ENCODE measurements around the gene TPH1. TPM values are rescaled to one million over a fixed set of nuclear protein-coding genes. Genes with fewer than 3 reads are reported as not detected.

TPH1 gene
- total and polyA plus RNA-seq, 9 of the 15 experiments (the other 6 are each of a cell fraction or from before 2014, with no cell fraction given), result 0.04 to 0.29 (median 0.17) TPM

GRCh38 chr11:18000760-18001159, 45.3 kb downstream of the TPH1 start:
- Histone ChIP-seq H3K9me1 (ENCODE audit: control insufficient read depth, insufficient read depth, low read length) (no peaks in the 10 kb centered on the region), H3K9me3 (replicated peaks; ENCODE audit: control insufficient read depth, insufficient read depth, low read depth, low read length) (no peaks in the 10 kb centered on the region), H3K4me3 (no peak overlapping the region), H3K27ac (ENCODE audit: extremely low read depth, low read depth, low read length) (no peak overlapping the region), H3K4me2 (ENCODE audit: insufficient read depth, low read length) (no peak overlapping the region), H3K27me3 (ENCODE audit: control insufficient read depth in 2 of 2, insufficient read depth in 2 of 2, low read length in 2 of 2) (no peaks in the 10 kb centered on the region), H3K79me2 (ENCODE audit: control insufficient read depth, insufficient read depth, low read length) (no peaks in the 10 kb centered on the region), H2AFZ (ENCODE audit: low read depth, low read length) (no peak overlapping the region), H4K20me1 (replicated peaks; ENCODE audit: control insufficient read depth, insufficient read depth, low read length) (no peaks in the 10 kb centered on the region), H3K9ac (ENCODE audit: insufficient read depth in 1 of 2, low read depth in 2 of 2, low read length in 2 of 2) (no peak overlapping the region), H3K36me3 (ENCODE audit: control insufficient read depth, insufficient read depth, low read length) (peaks cover 26% of the 10 kb centered on the region), H3K4me1 (replicated peaks in 1 of 2; ENCODE audit: control insufficient read depth in 2 of 2, insufficient read depth in 2 of 2, low read length in 2 of 2) (no peaks in the 10 kb centered on the region)
- FAIRE-seq, result no peak
- CTCF ChIA-PET (ENCODE audit: low intra/inter-chr PET ratio), result interaction anchor here (0.5 kb wide), 1 partner anchor 114 kb away, joined by 3 read pairs; no protein-coding TSS in a partner anchor
- DNase-seq (ENCODE audit: extremely low read depth in 1 of 4, low spot score in 3 of 4), result no peak
- BruUV-seq (replicated peaks), result no TSS peak
- TF ChIP-seq RAD21 (CRISPR knock-in tag; conservative IDR thresholded peaks at IDR 0.05 in 1 of 2, IDR thresholded peaks at IDR 0.05 in 1 of 2) (no peak), E4F1 (CRISPR knock-in tag; IDR thresholded peaks at IDR 0.05; ENCODE audit: borderline replicate concordance) (no peak), ZFP91 (CRISPR knock-in tag; IDR thresholded peaks at IDR 0.05) (no peak), ZNF644 (tag; IDR thresholded peaks at IDR 0.05; ENCODE audit: low read depth) (no peak), ARID2 (IDR thresholded peaks at IDR 0.05) (no peak), SMAD3 (CRISPR knock-in tag; conservative IDR thresholded peaks at IDR 0.05) (no peak), IRF2 (CRISPR knock-in tag; IDR thresholded peaks at IDR 0.05) (no peak), ZNF165 (CRISPR knock-in tag; IDR thresholded peaks at IDR 0.05; ENCODE audit: borderline replicate concordance) (no peak), ZFP30 (CRISPR knock-in tag; IDR thresholded peaks at IDR 0.05; ENCODE audit: borderline replicate concordance) (no peak), ZKSCAN8 (CRISPR knock-in tag; IDR thresholded peaks at IDR 0.05) (no peak), ZNF324 (CRISPR knock-in tag; IDR thresholded peaks at IDR 0.05) (no peak), U2AF1 (optimal IDR thresholded peaks at IDR 0.05; ENCODE audit: low read depth, low read length) (no peak), BDP1 (IDR thresholded peaks at IDR 0.05; ENCODE audit: insufficient read depth, insufficient read length) (no peak), STAT5A (IDR thresholded peaks at IDR 0.05; ENCODE audit: borderline replicate concordance, low read length) (no peak), CHCHD3 (CRISPR knock-in tag; IDR thresholded peaks at IDR 0.05) (no peak), NFXL1 (CRISPR knock-in tag; IDR thresholded peaks at IDR 0.05) (no peak), GMEB1 (CRISPR knock-in tag; IDR thresholded peaks at IDR 0.05) (no peak)
- POLR2A ChIA-PET, result interaction anchor here (1.6 kb wide), 1 partner anchor 13 kb away, joined by 4 read pairs; no protein-coding TSS in a partner anchor
- ATAC-seq, result no peak
- intact Hi-C loops (cut with micrococcal nuclease), result no loop called here
- in situ Hi-C loops (cut with MboI), result no loop called here
- 69% methylated on average over 1 of the region's 1 CpG for WGBS (ENCODE audit: insufficient coverage, low coverage, missing lambda C conversion rate)
